Measurements from ENCODE around the gene PDIA3.
"Not testable (repeated sequence)": the region's sequence is repeated elsewhere in the genome, so short reads cannot be mapped to it uniquely, and the experiment has no call there.

Gene PDIA3

DNA sequence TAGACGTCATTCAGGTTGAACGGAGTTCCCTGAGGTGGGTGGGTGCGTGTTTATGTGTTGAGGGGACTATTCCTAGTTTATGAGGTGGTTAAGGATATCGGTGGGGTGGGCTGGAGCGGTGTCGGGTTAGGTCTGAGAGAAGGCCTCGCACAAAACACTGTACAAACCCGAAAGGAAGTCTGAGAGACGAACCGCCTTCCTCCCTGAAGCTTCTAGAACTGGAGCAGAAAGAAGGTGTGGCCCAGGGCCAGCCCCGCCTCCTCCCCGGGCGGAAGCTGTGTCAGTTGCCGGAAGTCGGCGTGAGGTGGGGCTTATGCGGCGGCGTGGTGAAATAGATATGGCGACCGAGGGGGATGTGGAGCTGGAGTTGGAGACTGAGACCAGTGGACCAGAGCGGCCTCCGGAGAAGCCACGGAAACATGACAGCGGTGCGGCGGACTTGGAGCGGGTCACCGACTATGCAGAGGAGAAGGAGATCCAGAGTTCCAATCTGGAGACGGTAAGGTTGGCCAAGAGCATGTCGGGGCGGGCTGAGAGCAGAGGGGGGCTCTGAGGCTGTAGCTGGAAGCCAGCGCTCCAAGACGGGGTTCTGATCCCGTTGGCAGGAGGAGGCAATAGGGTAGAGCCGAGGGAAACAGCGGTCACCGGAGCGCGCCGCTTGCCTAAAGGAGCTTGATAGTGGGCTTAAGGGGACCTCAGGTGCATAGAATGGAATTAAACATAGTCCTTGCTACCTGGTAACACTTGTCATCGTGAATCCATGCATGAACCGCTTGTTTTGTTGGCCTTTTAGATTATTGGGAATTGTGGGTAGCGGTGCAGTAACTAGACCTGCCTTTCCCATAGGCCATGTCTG, 54.3 kb downstream of the PDIA3 start, which contains the start of gene HYPK:
TSS of gene HYPK (plus strand) at position 314 of the 856 bp plus-strand sequence. CDS start at position 338, 24 bp downstream.
- intact Hi-C loops (cut with DNase I), result no loop called here

DNA sequence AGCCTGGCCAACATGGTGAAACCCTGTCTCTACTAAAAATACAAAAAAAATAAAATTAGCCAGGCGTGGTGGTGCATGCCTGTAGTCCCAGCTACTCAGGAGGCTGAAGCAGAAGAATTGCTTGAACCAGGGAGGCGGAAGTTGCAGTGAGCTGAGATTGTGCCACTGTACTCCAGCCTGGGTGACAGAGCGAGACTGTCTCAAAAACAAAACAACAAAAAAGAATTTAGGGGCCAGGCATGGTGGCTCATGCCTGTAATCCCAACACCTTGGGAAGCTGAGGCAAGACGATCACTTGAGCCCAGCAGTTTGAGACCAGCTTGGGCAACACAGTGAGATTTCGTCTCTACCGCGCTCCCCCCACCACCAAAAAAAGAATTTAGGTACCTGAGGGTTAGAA, 56.4 kb downstream of the PDIA3 start:
- DNase-seq; intact Hi-C loops (cut with DNase I): not testable (repeated sequence)

More for the DNA sequence above, 54.3 kb downstream of the PDIA3 start, which contains the start of gene HYPK:
- peak; percentile 90 to 98 (median 95) for DNase-seq

DNA sequence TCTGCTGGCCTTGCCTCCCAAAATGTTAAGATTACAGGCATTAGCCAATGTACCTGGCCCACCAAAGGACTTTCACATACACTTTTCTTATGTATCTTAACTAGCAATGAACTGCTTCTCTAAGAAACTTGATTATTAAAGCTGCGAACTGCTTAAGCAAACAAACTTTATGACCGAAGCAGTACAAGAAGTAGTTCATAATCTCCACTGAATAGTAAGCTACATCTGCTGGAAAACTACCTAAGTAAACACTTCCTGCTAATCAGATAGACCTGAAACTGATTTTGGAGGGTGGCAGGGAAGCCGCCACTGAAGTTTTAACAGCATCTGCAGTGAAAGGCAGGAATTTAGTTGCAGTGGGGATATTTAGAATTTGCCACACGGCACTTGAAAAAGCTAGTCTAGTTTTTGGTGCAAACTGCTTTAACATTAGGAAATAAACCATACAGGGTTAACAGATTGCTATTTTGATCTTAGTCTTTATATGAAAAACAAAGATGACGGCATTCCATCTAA, 62.3 kb downstream of the PDIA3 start:
- DNase-seq, result no peak
- intact Hi-C loops (cut with DNase I), result no loop called here

DNA sequence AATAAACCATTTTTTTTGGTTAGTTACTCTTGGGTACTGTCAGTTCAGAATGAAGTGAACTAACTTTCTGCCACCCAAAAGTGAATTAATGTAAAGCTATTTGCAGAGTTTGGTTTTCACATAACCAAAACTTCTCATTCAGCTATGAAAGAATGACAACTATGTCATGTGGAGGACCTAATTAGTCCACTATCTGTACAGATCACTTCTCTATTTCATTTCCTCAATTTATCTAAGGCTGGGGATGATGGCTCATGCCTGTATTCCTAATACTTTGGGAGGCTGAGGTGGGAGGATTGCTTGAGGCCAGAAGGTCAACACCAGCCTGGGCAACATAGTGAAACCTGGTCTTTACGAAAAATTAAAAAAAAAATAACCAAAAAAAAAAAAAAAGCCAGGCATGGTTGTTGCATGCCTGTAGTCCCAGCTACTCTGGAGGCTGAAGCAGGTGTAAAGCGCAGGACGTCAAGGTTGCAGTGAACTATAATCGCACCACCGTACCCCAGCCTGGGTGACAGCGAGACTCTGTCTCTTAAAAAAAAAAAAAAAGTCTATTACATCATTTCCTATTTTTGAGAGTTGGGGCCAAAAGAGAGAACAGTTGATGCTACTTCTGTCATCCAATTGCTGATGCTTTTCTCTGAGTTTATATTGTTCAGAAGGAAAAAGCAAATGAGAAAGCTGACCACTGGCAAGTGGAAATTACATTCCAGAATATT, 62.9 kb downstream of the PDIA3 start:
- intact Hi-C loops (cut with DNase I), result no loop called here

DNA sequence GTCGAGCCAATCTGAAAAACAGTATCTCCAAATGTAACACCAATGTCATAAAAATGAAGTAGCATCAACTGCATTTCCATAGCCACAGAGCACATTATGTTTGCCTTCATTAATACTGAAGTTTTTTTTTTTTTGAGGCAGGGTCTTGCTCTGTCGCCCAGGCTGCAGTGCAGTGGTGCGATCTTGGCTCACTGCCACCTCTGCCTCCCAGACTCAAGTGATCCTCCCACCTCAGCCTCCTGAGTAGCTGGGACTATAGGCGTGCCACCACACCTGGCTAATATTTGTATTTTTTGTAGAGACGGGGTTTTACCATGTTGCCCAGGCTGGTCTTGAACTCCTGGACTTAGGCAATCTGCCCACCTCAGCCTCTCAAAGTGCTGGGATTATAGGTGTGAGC, 68.8 kb downstream of the PDIA3 start:
- DNase-seq; intact Hi-C loops (cut with DNase I): not testable (repeated sequence)

More for the DNA sequence above, 62.9 kb downstream of the PDIA3 start:
- no peak for DNase-seq

DNA sequence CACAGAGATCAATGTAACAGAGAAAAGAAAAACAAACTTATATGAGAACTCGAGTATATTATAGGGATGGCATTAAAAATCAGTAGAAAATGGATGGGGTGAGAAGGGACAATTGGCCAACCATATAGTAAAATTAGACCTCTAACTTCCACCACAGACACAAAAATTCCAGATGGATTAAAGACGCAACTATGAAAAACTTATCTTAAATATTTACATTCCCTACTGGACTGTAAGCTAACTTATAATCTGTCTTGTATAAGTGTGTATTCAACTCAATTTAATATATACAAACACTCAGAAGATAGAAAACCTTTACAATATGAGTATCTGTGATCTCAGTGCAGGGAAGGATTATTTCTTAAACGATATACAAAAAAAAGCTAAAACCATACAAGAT, 75.3 kb downstream of the PDIA3 start:
- no peak for DNase-seq
- intact Hi-C loops (cut with DNase I), result no loop called here
